AG09319 (cell line): Measurements from ENCODE around the gene VASN.

Experiments used
- DNase-seq: peaks from one replicate; pipeline ENCODE4 v3.0.0-alpha.2; 2010; ENCODE audit warnings: low read depth; ENCODE audit errors: extremely low read depth
- CTCF ChIP-seq: IDR thresholded peaks from 2 replicates; pipeline ENCODE4 v1.5.1; 2011; ENCODE audit warnings: low read depth, mild to moderate bottlenecking, inconsistent platforms, low read length, moderate library complexity

The VASN gene

GRCh38 chr16:4376893-4377572 is 5.4 kb downstream of the VASN start:
- no peak for DNase-seq
- TF ChIP-seq CTCF, result no peak

- no peak for TF ChIP-seq CTCF
- DNase-seq, result no peak
Measured at GRCh38 chr16:4377573-4378154, 6.0 kb downstream of the VASN start.

GRCh38 chr16:4378161-4378666 is 6.6 kb downstream of the VASN start:
- DNase-seq, result no peak
- no peak for TF ChIP-seq CTCF

- no peak for DNase-seq
Measured at GRCh38 chr16:4378999-4379690, 7.5 kb downstream of the VASN start.

GRCh38 chr16:4380119-4381063 is 8.7 kb downstream of the VASN start:
- no peak for DNase-seq
- no peak for TF ChIP-seq CTCF

More at GRCh38 chr16:4378999-4379690, 7.5 kb downstream of the VASN start:
- no peak for TF ChIP-seq CTCF

GRCh38 chr16:4381072-4381934 is 9.7 kb downstream of the VASN start:
- no peak for DNase-seq
- no peak for TF ChIP-seq CTCF
